Upper lobe of left lung (tissue), 6 donors: Measurements from ENCODE around the gene ADGRG1. TPM values are rescaled to one million over a fixed set of nuclear protein-coding genes. Genes with fewer than 3 reads are reported as not detected.

Experiments used
- ATAC-seq, 2 donors: fragments of 200-7000 bp; cut with Tn5 transposase; one replicate each; pipeline ENCODE4 v1.9.1; 2022; ENCODE audit warnings: mild to moderate bottlenecking in 2 of 2, moderate library complexity in 2 of 2; ENCODE audit not compliant: low FRiP score in 2 of 2
- DNase-seq, 2 donors: peaks; one replicate each; pipeline ENCODE4 v3.0.0-alpha.2; 2019 to 2020
- H3K27ac ChIP-seq, 4 donors: fragments of 200-600 bp; sonication (generic); one replicate each; pipeline ENCODE4 v1.5.1; 2016 to 2019
- H3K27me3 ChIP-seq, 4 donors: fragments of 200-600 bp; sonication (generic); one replicate each; pipeline ENCODE4 v1.5.1; 2017 to 2019
- H3K36me3 ChIP-seq, 4 donors: fragments of 200-600 bp; sonication (generic); one replicate each; pipeline ENCODE4 v1.5.1; 2016 to 2019
- H3K4me1 ChIP-seq, 4 donors: fragments of 200-600 bp; sonication (generic); one replicate each; pipeline ENCODE4 v1.5.1; 2018 to 2019
- H3K4me3 ChIP-seq, 4 donors: fragments of 200-600 bp; sonication (generic); one replicate each; pipeline ENCODE4 v1.5.1; 2017 to 2019; ENCODE audit warnings: mild to moderate bottlenecking in 2 of 4, moderate library complexity in 1 of 4
- H3K9me3 ChIP-seq, 4 donors: fragments of 200-600 bp; sonication (generic); one replicate each; pipeline ENCODE4 v1.5.1; 2018 to 2019
- CTCF ChIP-seq, 6 experiments: fragments of 450-650 bp in 4 of 6; fragments of 200-600 bp in 2 of 6; sonication (generic) in 2 of 6; IDR thresholded peaks; one replicate each; pipeline ENCODE4 v1.5.1; 2016 to 2019; ENCODE audit warnings: antibody characterized with exemption in 6 of 6
- EP300 ChIP-seq, 4 donors: sonication (generic); formaldehyde crosslinking; IDR thresholded peaks; one replicate each; pipeline ENCODE4 v1.5.1; 2017; ENCODE audit warnings: antibody characterized with exemption in 4 of 4, control low read depth in 2 of 4
- POLR2A ChIP-seq, 4 donors: fragments of 450-650 bp; IDR thresholded peaks; one replicate each; pipeline ENCODE4 v1.5.1; 2016 to 2017; ENCODE audit warnings: antibody characterized with exemption in 4 of 4, mild to moderate bottlenecking in 2 of 4
- POLR2AphosphoS5 ChIP-seq, 2 donors: sonication (generic); formaldehyde crosslinking; IDR thresholded peaks; one replicate each; pipeline ENCODE4 v1.5.1; 2017; ENCODE audit warnings: antibody characterized with exemption in 2 of 2
- WGBS, 2 donors: methylation state at CpG; one replicate each; pipeline ENCODE4 v1.1.5; 2017 to 2018; 5-methylcytosine and 5-hydroxymethylcytosine counted together
- total RNA-seq, 6 donors: library from RNA; depleted of rRNA in 4 of 6; stranded (reverse); fragments of >200 nt in 4 of 6; gene quantifications; one replicate each; pipeline versions ENCODE4 v1.1.0 to v1.2.1, GENCODE V29; 2016 to 2021
- donor health status: DM: no; HTN: no; CAD: no; lungs with moderate emphysema.
- donor health status: DM: no; HTN: yes; CAD: no; lungs with severe emphysema.

The ADGRG1 gene
- total RNA-seq, 6 donors from 2014 or later = 34.6 to 89.3 (median 40.4) TPM

GRCh38 chr16:57619133-57619605, 9.3 kb upstream of the ADGRG1 start:
- WGBS, 2 donors = 84 to 91% methylated on average over 6 to 8 of the region's 8 CpGs
- DNase-seq (no peak), ATAC-seq (no peak)
- no peaks in the 10 kb centered on the region for H3K9me3 ChIP-seq
- peak overlapping the region in 1 of 4 donors; percentile 34 for H3K27ac ChIP-seq
- H3K36me3 ChIP-seq = no peaks in the 10 kb centered on the region
- H3K4me3 ChIP-seq = no peak overlapping the region
- H3K27me3 ChIP-seq = no peaks in the 10 kb centered on the region
- H3K4me1 ChIP-seq = peaks cover 3 to 29% (median 13%) of the 10 kb centered on the region in 4 donors
- no peak for TF ChIP-seq POLR2A (IDR thresholded peaks at IDR 0.05)
- TF ChIP-seq EP300 (IDR thresholded peaks at IDR 0.05) = no peak
- TF ChIP-seq POLR2AphosphoS5 (IDR thresholded peaks at IDR 0.05) = no peak
- TF ChIP-seq CTCF (IDR thresholded peaks at IDR 0.05) = no peak

- Histone ChIP-seq H3K27ac (peak overlapping the region; percentile 34 to 71 (median 48)), H3K9me3 (no peaks in the 10 kb centered on the region), H3K36me3 (no peaks in the 10 kb centered on the region), H3K4me3 (peak overlapping the region in 3 of 4 donors; percentile 12 to 37 (median 23)), H3K27me3 (no peaks in the 10 kb centered on the region), H3K4me1 (peaks cover 3 to 29% (median 16%) of the 10 kb centered on the region in 4 donors)
- DNase-seq (peak; percentile 72 to 84), ATAC-seq (peak; percentile 22 to 80)
- TF ChIP-seq POLR2A (IDR thresholded peaks at IDR 0.05) (peak in 1 of 4 donors; percentile 39), POLR2AphosphoS5 (IDR thresholded peaks at IDR 0.05) (no peak)
- 78% methylated on average over 10 to 16 of the region's 16 CpGs for WGBS, 2 donors
Measured at GRCh38 chr16:57619606-57620334, 8.7 kb upstream of the ADGRG1 start.

GRCh38 chr16:57620335-57621231, 7.8 kb upstream of the ADGRG1 start:
- Histone ChIP-seq H3K27ac (peak overlapping the region; percentile 34 to 71 (median 48)), H3K4me1 (peaks cover 3 to 29% (median 16%) of the 10 kb centered on the region in 4 donors), H3K4me3 (peak overlapping the region in 3 of 4 donors; percentile 12 to 37 (median 23)), H3K9me3 (no peaks in the 10 kb centered on the region), H3K36me3 (no peaks in the 10 kb centered on the region), H3K27me3 (no peaks in the 10 kb centered on the region)
- 45 to 61% methylated on average over 6 to 27 of the region's 27 CpGs for WGBS, 2 donors
- TF ChIP-seq CTCF (IDR thresholded peaks at IDR 0.05) = no peak
- peak; percentile 59 to 64 for DNase-seq
- peak in 1 of 2 donors; percentile 47 for ATAC-seq

- WGBS, 2 donors = 73 to 74% methylated on average over 10 of the region's 10 CpGs
- DNase-seq = peak in 1 of 2 donors; percentile 73
- TF ChIP-seq POLR2AphosphoS5 (IDR thresholded peaks at IDR 0.05) (no peak), EP300 (IDR thresholded peaks at IDR 0.05) (no peak), CTCF (IDR thresholded peaks at IDR 0.05) (no peak), POLR2A (IDR thresholded peaks at IDR 0.05) (no peak)
- Histone ChIP-seq H3K27me3 (no peaks in the 10 kb centered on the region), H3K9me3 (no peaks in the 10 kb centered on the region), H3K4me3 (no peak overlapping the region), H3K36me3 (no peaks in the 10 kb centered on the region), H3K27ac (peak overlapping the region in 2 of 4 donors; percentile 61 to 71), H3K4me1 (peaks cover 3 to 29% (median 16%) of the 10 kb centered on the region in 4 donors)
- ATAC-seq = no peak
Measured at GRCh38 chr16:57621521-57622271, 6.7 kb upstream of the ADGRG1 start.
